Fibroblast of skin of back (primary cell): ENCODE data around the gene RAD21L1.

ENCODE experiments used
- DNase-seq: peaks from one replicate; pipeline ENCODE4 v3.0.0-alpha.2; 2013

The RAD21L1 gene

GRCh38 chr20:1274485-1275311 is 48.9 kb downstream of the RAD21L1 start:
- no peak for DNase-seq

GRCh38 chr20:1275919-1276318 is 50.1 kb downstream of the RAD21L1 start:
- DNase-seq: no peak

- DNase-seq: no peak
Measured at GRCh38 chr20:1277529-1278322, 51.9 kb downstream of the RAD21L1 start.

GRCh38 chr20:1278993-1279392 is 53.1 kb downstream of the RAD21L1 start:
- DNase-seq: no peak

GRCh38 chr20:1280195-1281102 is 54.6 kb downstream of the RAD21L1 start:
- DNase-seq: no peak

GRCh38 chr20:1281279-1282057 is 55.6 kb downstream of the RAD21L1 start:
- DNase-seq: no peak

- DNase-seq: no peak
Measured at GRCh38 chr20:1282966-1283365, 57.1 kb downstream of the RAD21L1 start.

GRCh38 chr20:1283522-1284510 is 58.0 kb downstream of the RAD21L1 start:
- DNase-seq: no peak

GRCh38 chr20:1286267-1287024 is 60.6 kb downstream of the RAD21L1 start:
- no peak for DNase-seq

GRCh38 chr20:1287306-1287705 is 61.5 kb downstream of the RAD21L1 start:
- no peak for DNase-seq

GRCh38 chr20:1287787-1288569 is 62.1 kb downstream of the RAD21L1 start:
- DNase-seq: no peak

- DNase-seq: peak; percentile 53
Measured at GRCh38 chr20:1291191-1291741, 65.4 kb downstream of the RAD21L1 start.

GRCh38 chr20:1292620-1293019 is 66.8 kb downstream of the RAD21L1 start:
- no peak for DNase-seq

GRCh38 chr20:1293641-1294379 is 68.0 kb downstream of the RAD21L1 start:
- no peak for DNase-seq

- no peak for DNase-seq
Measured at GRCh38 chr20:1294497-1294896, 68.7 kb downstream of the RAD21L1 start.

- DNase-seq: no peak
Measured at GRCh38 chr20:1295276-1295930, 69.6 kb downstream of the RAD21L1 start.

GRCh38 chr20:1296117-1296610 is 70.3 kb downstream of the RAD21L1 start:
- no peak for DNase-seq
